H9 (cell line): ENCODE measurements around the gene WFIKKN2. TPM values are rescaled to one million over a fixed set of nuclear protein-coding genes. Genes with fewer than 3 reads are reported as not detected.

Experiments used
- DNase-seq: peaks from one replicate; pipeline ENCODE4 v3.0.0-alpha.2; 2017
- H2AFZ ChIP-seq: one replicate; pipeline ENCODE4 v1.6.1; 2013; ENCODE audit warnings: mild to moderate bottlenecking, low read length, control low read depth, moderate library complexity
- H2AK5ac ChIP-seq: 2 replicates; pipeline ENCODE4 v1.6.1; 2013; ENCODE audit warnings: low read length, control low read depth, mixed read lengths; ENCODE audit not compliant: insufficient read length
- H2BK120ac ChIP-seq: one replicate; pipeline ENCODE4 v1.6.1; 2013; ENCODE audit warnings: low read depth, mild to moderate bottlenecking, low read length, control low read depth, inconsistent platforms; ENCODE audit not compliant: poor library complexity, severe bottlenecking
- H2BK12ac ChIP-seq: 2 replicates; pipeline ENCODE4 v1.6.1; 2013; ENCODE audit warnings: low read length, control low read depth, mixed read lengths, low read depth; ENCODE audit not compliant: insufficient read length
- H2BK15ac ChIP-seq: 2 replicates; pipeline ENCODE4 v1.6.1; 2013; ENCODE audit warnings: low read depth, low read length, control low read depth
- H2BK20ac ChIP-seq: one replicate; pipeline ENCODE4 v1.6.1; 2013; ENCODE audit warnings: low read depth, mild to moderate bottlenecking, low read length, control low read depth, inconsistent platforms; ENCODE audit not compliant: poor library complexity, severe bottlenecking
- H2BK5ac ChIP-seq: 2 replicates; pipeline ENCODE4 v1.6.1; 2013; ENCODE audit warnings: low read length, control low read depth, mixed read lengths; ENCODE audit not compliant: insufficient read length
- H3K14ac ChIP-seq: 2 replicates; pipeline ENCODE4 v1.6.1; 2013; ENCODE audit warnings: low read length, control low read depth; ENCODE audit not compliant: insufficient read depth
- H3K18ac ChIP-seq: 2 replicates; pipeline ENCODE4 v1.6.1; 2013; ENCODE audit warnings: low read depth, mild to moderate bottlenecking, mixed read lengths, low read length, control low read depth; ENCODE audit not compliant: insufficient read length
- H3K23ac ChIP-seq: 2 replicates; pipeline ENCODE4 v1.6.1; 2013; ENCODE audit warnings: low read length, control low read depth, mixed read lengths, low read depth; ENCODE audit not compliant: insufficient read length
- H3K23me2 ChIP-seq: 2 replicates; pipeline ENCODE4 v1.6.1; 2013; ENCODE audit warnings: low read depth, mild to moderate bottlenecking, mixed read lengths, low read length, control low read depth; ENCODE audit not compliant: insufficient read length, poor library complexity, severe bottlenecking
- H3K27ac ChIP-seq: 2 replicates; pipeline ENCODE4 v1.5.1; 2013; ENCODE audit warnings: low read length, control low read depth, mixed read lengths, low read depth; ENCODE audit not compliant: insufficient read length
- H3K27me3 ChIP-seq: 2 replicates; pipeline ENCODE4 v1.6.1; 2013; ENCODE audit warnings: low read length, control low read depth, inconsistent platforms; ENCODE audit not compliant: insufficient read depth
- H3K4ac ChIP-seq: 2 replicates; pipeline ENCODE4 v1.6.1; 2013; ENCODE audit warnings: low read depth, mild to moderate bottlenecking, control low read depth, inconsistent platforms, low read length, moderate library complexity
- H3K4me1 ChIP-seq: 2 replicates; pipeline ENCODE4 v1.6.1; 2013; ENCODE audit warnings: low read length, control low read depth, inconsistent platforms; ENCODE audit not compliant: insufficient read depth
- H3K4me2 ChIP-seq: 2 replicates; pipeline ENCODE4 v1.6.1; 2013; ENCODE audit warnings: low read length, control low read depth, mixed read lengths; ENCODE audit not compliant: insufficient read length, insufficient read depth
- H3K56ac ChIP-seq: 2 replicates; pipeline ENCODE4 v1.6.1; 2013; ENCODE audit warnings: low read depth, mild to moderate bottlenecking, mixed read lengths, low read length, control low read depth; ENCODE audit not compliant: insufficient read length
- H3K79me1 ChIP-seq: 2 replicates; pipeline ENCODE4 v1.6.1; 2013; ENCODE audit warnings: low read depth, mild to moderate bottlenecking, moderate library complexity, low read length, control low read depth, inconsistent platforms; ENCODE audit not compliant: insufficient read depth, poor library complexity, severe bottlenecking
- H3K79me2 ChIP-seq: 2 replicates; pipeline ENCODE4 v1.6.1; 2013; ENCODE audit warnings: low read length, control low read depth, inconsistent platforms; ENCODE audit not compliant: insufficient read depth
- H3K9ac ChIP-seq: 2 replicates; pipeline ENCODE4 v1.6.1; 2013; ENCODE audit warnings: low read length, control low read depth, mixed read lengths; ENCODE audit not compliant: insufficient read length; ENCODE audit errors: extremely low read depth
- H3K9me3 ChIP-seq: one replicate; pipeline ENCODE4 v1.6.1; 2013; ENCODE audit warnings: low read depth, low read length, inconsistent platforms; ENCODE audit not compliant: control insufficient read depth
- H3T11ph ChIP-seq: one replicate; pipeline ENCODE4 v1.6.1; 2013; ENCODE audit warnings: mild to moderate bottlenecking, low read length, control low read depth, inconsistent platforms
- H4K20me1 ChIP-seq: one replicate; pipeline ENCODE4 v1.6.1; 2013; ENCODE audit not compliant: control insufficient read depth, insufficient read length, insufficient read depth
- H4K5ac ChIP-seq: 2 replicates; pipeline ENCODE4 v1.6.1; 2013; ENCODE audit warnings: low read depth, mild to moderate bottlenecking, mixed read lengths, low read length, control low read depth; ENCODE audit not compliant: insufficient read length
- H4K8ac ChIP-seq: replicated peaks from 2 replicates; pipeline ENCODE4 v1.6.1; 2013; ENCODE audit warnings: low read length, control low read depth, mixed read lengths, low read depth; ENCODE audit not compliant: insufficient read length
- H4K91ac ChIP-seq: 2 replicates; pipeline ENCODE4 v1.6.1; 2013; ENCODE audit warnings: low read depth, mild to moderate bottlenecking, moderate library complexity, mixed read lengths, low read length, control low read depth; ENCODE audit not compliant: insufficient read length
- H3K27ac Mint-ChIP-seq, 3 experiments: 2 replicates in 2 of 3; 3 replicates in 1 of 3; pipeline ENCODE4 v1.8.0; 2020 to 2021; ENCODE audit warnings: mixed read lengths in 3 of 3, mild to moderate bottlenecking in 1 of 3, moderate library complexity in 1 of 3
- H3K27me3 Mint-ChIP-seq: 2 replicates; pipeline ENCODE4 v1.8.0; 2021; ENCODE audit warnings: low read depth, mild to moderate bottlenecking, moderate library complexity, mixed read lengths
- H3K36me3 Mint-ChIP-seq, 3 experiments: 2 replicates in 2 of 3; 3 replicates in 1 of 3; pipeline ENCODE4 v1.8.0; 2020 to 2021; ENCODE audit warnings: low read depth in 3 of 3, mixed read lengths in 3 of 3; ENCODE audit not compliant: insufficient read depth in 1 of 3
- H3K4me1 Mint-ChIP-seq, 2 experiments: 2 replicates each; pipeline ENCODE4 v1.8.0; 2020; ENCODE audit warnings: mixed read lengths in 2 of 2
- H3K4me3 Mint-ChIP-seq, 2 experiments: 2 replicates in 1 of 2; 3 replicates in 1 of 2; pipeline ENCODE4 v1.8.0; 2020 to 2021; ENCODE audit warnings: mild to moderate bottlenecking in 2 of 2, mixed read lengths in 2 of 2, moderate library complexity in 1 of 2
- H3K9me3 Mint-ChIP-seq, 2 experiments: 2 replicates in 1 of 2; 3 replicates in 1 of 2; pipeline ENCODE4 v1.8.0; 2020; ENCODE audit warnings: mild to moderate bottlenecking in 2 of 2, mixed read lengths in 2 of 2, moderate library complexity in 1 of 2
- WGBS: extraction: QIAGEN DNeasy Blood & Tissue Kit; methylation state at CpG from one replicate; pipeline ENCODE4 v1.1.7; 2013; ENCODE audit warnings: missing lambda C conversion rate, low lambda C conversion rate, mixed read lengths; ENCODE audit not compliant: insufficient read length; ENCODE audit errors: extremely low coverage; 5-methylcytosine and 5-hydroxymethylcytosine counted together
- total RNA-seq: library from RNA; stranded (reverse); gene quantifications from 2 replicates; pipeline ENCODE4 v1.2.1, GENCODE V29; 2021
- TF ChIP-seq, protein P1 (sequence below): fragments of 200-600 bp; sonication (generic); conservative IDR thresholded peaks from 3 replicates; pipeline ENCODE4 v1.8.0; 2021; ENCODE audit warnings: antibody characterized with exemption, mild to moderate bottlenecking

WFIKKN2 gene
- total RNA-seq, 1 experiment from 2014 or later: 1.1 TPM

DNA sequence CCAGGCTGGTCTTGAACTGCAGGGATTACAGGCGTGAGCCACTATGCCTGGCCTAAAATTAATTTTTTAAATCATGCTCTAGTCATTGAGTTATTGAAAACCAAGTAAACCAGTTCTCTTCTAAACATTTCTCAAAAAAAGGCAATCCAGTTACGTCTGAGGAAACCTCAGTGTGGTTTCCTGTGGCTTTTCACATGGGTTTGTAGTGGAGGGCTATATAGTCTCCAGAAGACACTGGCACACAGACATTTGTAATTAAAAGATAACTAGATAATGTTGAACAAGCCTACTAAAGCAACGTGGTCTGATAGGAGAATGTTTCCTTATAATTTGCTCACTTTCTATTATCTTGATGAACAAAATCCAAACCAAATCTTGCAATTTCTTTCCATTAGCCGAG lies 36.0 kb downstream of the WFIKKN2 start:
- H3K23ac ChIP-seq: no peak overlapping the region
- H3K4ac ChIP-seq: no peak overlapping the region
- H2AFZ ChIP-seq: no peak overlapping the region
- no peak overlapping the region for H2BK15ac ChIP-seq
- no peak overlapping the region for H2BK20ac ChIP-seq
- H2AK5ac ChIP-seq: no peak overlapping the region
- Mint-ChIP-seq H3K4me1 (peaks cover 10 to 14% of the 10 kb centered on the region in 2 experiments), H3K9me3 (no peaks in the 10 kb centered on the region; a peak in 1 of 5 replicates), H3K27ac (no peak overlapping the region), H3K36me3 (no peaks in the 10 kb centered on the region), H3K27me3 (no peaks in the 10 kb centered on the region), H3K4me3 (no peak overlapping the region)
- H3T11ph ChIP-seq: no peak overlapping the region
- no peak overlapping the region for H3K27ac ChIP-seq
- H2BK120ac ChIP-seq: no peak overlapping the region
- H3K4me2 ChIP-seq: no peak overlapping the region
- no peaks in the 10 kb centered on the region for H3K9me3 ChIP-seq
- H2BK5ac ChIP-seq: no peak overlapping the region
- WGBS: no CpG with 5 or more reads among the region's 4 CpGs
- H3K23me2 ChIP-seq: no peaks in the 10 kb centered on the region
- H3K4me1 ChIP-seq: no peaks in the 10 kb centered on the region
- H3K14ac ChIP-seq: no peak overlapping the region
- H2BK12ac ChIP-seq: no peak overlapping the region
- no peaks in the 10 kb centered on the region for H3K27me3 ChIP-seq
- H3K79me2 ChIP-seq: no peaks in the 10 kb centered on the region
- H4K20me1 ChIP-seq: no peaks in the 10 kb centered on the region
- DNase-seq: peak; percentile 3
- no peak overlapping the region for H4K8ac ChIP-seq
- no peak overlapping the region for H3K18ac ChIP-seq
- TF ChIP-seq, protein P1, sequence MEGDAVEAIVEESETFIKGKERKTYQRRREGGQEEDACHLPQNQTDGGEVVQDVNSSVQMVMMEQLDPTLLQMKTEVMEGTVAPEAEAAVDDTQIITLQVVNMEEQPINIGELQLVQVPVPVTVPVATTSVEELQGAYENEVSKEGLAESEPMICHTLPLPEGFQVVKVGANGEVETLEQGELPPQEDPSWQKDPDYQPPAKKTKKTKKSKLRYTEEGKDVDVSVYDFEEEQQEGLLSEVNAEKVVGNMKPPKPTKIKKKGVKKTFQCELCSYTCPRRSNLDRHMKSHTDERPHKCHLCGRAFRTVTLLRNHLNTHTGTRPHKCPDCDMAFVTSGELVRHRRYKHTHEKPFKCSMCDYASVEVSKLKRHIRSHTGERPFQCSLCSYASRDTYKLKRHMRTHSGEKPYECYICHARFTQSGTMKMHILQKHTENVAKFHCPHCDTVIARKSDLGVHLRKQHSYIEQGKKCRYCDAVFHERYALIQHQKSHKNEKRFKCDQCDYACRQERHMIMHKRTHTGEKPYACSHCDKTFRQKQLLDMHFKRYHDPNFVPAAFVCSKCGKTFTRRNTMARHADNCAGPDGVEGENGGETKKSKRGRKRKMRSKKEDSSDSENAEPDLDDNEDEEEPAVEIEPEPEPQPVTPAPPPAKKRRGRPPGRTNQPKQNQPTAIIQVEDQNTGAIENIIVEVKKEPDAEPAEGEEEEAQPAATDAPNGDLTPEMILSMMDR: no peak
- no peaks in the 10 kb centered on the region for H3K79me1 ChIP-seq
- no peak overlapping the region for H4K91ac ChIP-seq
- no peak overlapping the region for H3K9ac ChIP-seq
- no peak overlapping the region for H4K5ac ChIP-seq
- no peak overlapping the region for H3K56ac ChIP-seq
